ENCODE measurements around the gene SEMA6A. TPM values are rescaled to one million over a fixed set of nuclear protein-coding genes. Genes with fewer than 3 reads are reported as not detected.

The SEMA6A gene
- total RNA-seq, 1 experiment from 2014 or later, result not detected

DNA sequence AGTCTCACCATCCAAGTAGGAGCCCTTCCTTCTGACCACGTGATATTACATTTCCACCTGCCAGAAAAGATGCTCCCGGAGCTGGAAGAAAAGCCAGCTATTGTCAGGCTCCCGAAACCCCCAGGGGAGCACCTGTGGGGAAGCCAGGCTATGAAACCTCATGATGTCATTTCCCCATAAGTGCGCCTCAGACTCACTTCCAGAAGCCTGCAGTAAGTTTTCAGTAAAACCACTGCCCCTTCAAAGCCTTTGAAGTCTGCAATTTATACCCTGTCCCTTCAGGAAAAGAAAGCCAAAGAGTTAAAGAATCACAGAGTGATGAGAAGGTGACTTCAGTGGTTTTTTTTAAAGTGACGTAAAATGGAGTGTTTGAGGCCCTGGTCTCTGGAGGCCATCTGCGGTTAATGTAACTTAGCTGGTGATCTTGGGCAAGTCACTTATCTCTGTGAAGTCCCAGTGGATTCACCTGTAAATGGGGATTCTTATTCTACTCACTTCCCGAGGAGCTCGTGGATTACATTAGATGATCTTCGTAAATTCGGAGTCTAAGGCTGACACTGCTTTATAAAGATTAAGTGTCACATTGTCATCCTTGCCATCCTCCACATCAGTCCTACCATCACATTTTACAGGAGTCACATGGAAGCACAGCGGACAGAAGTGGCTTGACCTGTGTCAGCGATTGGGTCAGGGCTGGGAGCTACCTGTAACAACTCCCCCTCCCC, 2.6 kb upstream of the SEMA6A start:
- DNase-seq (ENCODE audit: low read depth), result no peak

DNA sequence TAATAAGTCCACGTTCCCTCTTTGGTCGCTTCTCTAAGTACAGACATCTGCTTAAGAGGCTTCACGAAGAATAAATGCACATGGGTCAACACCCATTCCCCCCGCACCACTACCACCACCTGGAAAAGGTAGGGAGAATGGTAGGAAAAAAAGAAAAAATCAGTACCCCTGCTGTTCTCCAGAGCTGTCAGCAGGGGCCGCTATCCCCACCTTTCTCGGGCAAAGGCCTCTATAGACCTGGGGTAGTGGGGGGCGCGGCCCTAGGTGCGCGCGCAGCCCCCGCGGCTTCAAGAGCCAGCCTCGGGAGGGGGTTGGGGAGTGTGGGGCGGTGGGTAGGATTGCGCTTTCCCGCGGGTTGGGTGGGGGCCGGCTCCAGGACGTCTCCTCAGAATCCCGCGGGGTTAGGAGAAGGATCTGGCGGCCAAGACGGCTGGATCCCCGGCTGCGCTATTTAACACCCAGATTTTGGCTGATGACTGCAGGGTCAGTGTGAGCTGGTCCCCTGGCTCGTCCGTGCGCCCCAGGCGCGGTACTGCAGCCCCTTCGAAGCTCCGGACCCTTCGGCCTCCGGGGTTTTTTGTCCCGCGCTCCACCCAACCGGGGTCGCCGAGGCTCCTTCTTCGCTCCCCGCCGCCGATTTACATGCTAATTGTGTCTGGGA, 1.6 kb upstream of the SEMA6A start:
- DNase-seq (ENCODE audit: low read depth), result peak; percentile 27

DNA sequence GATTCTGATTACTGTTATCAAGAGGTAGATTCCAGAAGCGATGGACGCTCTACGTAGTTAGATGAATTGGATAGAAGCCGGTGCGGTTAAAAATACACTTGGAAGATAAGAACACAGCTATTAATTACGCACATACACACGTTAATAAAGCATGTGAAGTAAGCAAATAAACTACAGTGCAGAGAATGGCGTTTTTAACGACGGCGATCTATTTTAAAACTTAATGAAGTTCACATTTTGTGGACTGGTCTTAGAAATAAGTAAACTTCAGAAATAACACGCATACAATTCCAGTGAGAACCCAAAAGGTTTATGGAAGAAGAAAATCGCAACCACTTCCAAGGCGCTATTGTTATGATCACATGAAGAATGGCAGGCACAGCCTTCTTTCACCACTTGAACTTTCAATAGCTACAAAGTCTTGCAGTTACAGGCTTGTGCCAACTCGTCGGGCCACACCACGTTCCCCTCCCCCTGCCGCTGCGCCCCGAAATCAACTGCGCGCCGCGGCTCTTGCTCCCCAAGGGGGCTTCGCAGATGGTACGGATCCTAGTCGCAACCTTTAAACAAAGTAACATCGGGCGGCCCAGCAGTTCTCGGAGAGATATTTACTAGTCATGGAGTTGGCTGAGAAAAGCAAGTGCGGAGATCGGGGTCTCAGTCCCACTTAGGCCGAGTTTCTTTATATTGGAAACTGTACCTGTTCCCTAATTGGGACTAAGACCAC, 866 bp upstream of the SEMA6A start:
- DNase-seq (ENCODE audit: low read depth), result no peak

DNA sequence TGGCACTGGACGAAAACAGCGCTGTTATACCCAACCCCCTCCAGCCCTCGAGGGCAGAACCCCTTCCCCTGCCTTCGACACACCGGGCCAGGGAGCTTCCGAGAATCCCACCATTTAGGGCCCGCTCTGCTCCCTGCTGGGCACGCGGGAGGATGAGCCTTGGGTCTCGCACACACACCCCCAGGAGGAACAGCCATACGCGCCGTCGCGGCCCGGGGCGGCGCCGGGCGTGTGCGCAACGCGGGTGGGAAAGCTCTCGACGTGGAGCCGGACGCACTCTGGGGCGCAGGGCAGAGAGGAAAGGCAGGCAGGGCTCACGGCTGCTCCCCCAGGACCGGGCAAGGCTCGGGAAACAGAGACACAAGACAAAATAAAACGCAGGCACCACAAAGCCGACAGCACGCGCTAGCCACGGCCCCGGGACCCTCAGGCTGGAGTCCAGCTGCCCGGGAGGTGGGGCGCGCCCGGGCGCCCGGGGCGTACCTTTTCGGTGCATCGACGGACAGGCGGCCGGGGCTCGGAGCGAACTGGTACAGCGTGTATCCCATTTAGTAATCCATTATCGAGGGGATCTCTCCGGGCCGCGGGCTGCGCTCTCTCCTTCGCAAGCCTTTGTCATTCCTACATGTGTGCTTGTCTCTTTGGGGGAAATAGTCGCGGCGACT, 789 bp downstream of the SEMA6A start:
- DNase-seq (ENCODE audit: low read depth), result no peak

DNA sequence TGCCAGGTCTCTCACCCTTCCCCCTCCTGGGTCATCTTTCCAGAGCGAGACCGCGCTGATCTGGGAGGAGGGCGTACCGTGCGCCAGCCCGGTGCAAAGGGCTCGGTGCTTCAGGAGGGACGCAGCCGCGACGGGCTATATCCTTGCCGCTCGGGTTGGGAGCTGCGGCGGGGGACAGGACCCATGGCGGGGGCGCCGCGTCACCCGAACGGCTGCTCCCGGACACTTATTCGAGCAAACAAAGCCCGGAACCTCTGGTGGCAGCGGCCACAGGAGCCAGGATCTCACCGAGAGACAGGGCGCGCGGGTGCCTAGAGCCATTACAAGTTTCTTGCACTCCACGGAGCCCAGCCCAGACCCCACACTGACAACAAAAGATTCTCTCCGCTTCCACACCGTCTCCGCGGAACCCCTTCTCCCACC, 1.3 kb downstream of the SEMA6A start:
- no peak for DNase-seq (ENCODE audit: low read depth)

DNA sequence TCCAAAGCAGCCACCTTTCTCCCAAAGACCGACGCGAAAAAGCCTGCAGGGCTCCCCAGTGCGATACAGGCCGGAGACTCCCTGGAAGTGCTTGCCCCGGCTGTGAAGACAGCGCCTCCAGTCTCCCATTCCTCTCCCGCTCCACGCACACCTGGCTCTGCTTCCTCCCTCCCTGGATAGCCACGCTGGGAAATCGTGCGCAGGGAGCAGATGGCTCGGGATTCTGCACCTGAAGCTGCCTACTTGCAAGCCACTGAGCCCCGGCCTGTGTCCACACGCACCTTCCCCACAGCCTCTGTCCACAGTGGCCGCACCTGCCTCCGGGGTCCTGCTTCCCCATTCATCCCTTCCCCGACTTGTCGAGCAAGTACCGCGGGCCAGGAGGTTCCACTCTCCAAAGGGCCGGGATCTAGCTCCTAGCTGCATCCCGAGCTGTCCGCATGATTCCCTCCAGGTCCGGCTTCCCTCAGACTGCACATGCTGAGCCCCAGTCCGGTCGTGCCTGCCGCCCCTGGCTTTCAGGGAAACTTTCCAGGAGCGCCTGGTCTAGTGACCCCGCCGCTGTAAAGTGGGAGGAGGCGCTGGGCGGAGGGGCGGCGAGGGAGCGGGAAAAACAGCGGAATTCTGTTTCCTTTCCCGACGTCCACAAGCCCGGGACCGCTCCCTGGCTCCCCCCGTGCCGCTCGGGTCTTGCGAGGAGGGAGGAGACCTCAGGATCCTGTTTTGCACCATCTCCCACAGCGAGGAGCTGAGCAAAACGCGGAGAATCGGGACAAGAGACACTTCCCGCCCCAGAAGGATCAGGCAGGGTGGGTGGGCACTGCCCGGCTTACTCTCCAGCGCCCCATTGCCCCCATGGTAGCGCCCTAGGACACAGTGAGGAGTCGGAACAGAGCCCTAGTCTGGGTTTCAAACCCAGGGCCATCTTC, 2.0 kb downstream of the SEMA6A start:
- no peak for DNase-seq (ENCODE audit: low read depth)

DNA sequence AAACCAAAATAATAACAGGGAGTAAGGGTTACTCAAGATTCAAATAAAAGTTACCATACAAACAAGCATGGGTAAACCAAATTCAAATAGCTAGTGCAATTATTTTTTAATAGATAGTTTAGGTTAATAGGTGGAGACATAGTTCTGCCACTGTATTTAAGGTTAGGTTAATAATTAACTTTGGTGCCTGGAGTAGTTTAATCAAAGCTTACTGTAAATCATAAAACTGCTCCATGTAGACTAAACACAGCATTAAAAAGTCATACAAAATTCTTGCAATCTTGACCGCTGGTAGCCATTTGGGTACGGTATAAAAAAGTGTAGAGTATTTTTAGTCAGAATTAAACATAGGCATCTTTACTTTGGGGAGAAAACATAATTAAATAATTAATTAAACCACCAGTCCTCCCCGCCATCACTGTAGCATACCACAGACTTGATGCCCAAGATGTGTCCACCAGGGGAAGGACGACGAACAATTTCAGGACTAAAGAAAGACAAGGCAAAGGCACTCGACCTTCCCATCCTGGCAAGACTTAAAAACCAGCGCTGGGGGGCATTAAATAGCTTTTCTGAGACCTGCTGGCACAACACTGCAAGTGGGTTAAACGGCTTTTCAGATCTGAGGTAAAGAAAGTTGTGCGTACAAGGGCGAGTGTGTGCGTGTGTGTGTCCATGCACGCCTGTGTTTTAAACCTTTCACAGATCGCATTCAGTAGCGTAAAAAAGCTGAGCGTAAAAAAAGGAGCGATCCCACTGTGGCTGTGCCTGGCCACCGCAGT, 2.9 kb downstream of the SEMA6A start:
- no peak for DNase-seq (ENCODE audit: low read depth)

DNA sequence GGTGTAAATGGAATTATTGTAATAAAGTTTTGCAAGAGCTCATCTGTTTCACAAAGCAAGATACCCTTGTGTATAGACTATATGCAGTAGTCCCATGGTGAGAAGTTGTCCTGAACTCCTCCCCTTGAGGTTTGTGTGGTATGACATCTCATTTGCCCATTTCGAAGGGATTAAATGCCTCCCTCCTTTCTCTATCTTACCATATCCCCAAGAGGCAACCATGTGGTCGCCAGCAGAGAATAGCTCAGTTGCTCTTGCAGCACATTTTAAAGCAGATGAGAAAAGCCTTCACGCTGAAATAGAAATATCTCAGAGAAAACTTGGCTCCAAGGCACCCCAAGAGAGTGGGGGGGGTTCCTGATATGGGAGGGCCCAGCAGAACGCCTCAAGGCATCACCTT, 4.6 kb downstream of the SEMA6A start:
- no peak for DNase-seq (ENCODE audit: low read depth)

DNA sequence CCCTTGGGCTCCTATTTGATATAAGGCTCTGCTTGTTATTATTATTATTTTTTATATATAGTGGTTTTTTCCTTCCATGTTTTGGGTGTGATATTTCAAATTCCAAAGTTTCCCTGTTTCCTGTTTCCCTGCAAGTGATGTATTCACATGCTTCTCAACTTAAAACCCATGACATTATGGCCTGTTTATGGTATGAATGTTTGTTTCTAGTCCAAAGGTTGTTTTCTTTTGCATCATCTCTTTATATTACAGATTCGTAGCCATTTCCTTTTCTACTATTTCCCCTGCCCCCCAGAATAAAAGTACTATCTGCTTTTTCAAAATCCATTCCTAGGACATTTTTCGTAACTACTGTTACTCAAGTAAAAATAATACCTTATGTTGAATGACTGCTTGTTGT, 7.5 kb downstream of the SEMA6A start:
- no peak for DNase-seq (ENCODE audit: low read depth)

DNA sequence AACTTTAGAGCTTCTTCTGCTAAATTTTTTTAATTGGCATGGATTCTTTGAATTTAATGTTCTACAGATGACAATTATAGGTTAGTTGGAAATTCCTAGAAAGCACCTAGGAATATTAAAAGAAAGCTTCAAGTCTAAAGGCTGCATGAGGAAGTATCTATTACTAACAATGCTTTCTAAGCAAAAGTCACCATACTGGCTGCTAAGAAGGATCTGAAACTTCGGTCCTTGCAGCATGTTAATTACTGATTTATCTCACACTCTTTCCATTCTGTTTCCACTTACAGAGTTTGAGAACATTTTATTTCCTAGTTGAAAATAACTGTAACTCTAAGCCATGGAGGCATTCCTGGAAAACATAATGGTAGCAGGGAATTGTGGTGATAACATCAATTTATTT, 8.4 kb downstream of the SEMA6A start:
- DNase-seq (ENCODE audit: low read depth), result no peak

DNA sequence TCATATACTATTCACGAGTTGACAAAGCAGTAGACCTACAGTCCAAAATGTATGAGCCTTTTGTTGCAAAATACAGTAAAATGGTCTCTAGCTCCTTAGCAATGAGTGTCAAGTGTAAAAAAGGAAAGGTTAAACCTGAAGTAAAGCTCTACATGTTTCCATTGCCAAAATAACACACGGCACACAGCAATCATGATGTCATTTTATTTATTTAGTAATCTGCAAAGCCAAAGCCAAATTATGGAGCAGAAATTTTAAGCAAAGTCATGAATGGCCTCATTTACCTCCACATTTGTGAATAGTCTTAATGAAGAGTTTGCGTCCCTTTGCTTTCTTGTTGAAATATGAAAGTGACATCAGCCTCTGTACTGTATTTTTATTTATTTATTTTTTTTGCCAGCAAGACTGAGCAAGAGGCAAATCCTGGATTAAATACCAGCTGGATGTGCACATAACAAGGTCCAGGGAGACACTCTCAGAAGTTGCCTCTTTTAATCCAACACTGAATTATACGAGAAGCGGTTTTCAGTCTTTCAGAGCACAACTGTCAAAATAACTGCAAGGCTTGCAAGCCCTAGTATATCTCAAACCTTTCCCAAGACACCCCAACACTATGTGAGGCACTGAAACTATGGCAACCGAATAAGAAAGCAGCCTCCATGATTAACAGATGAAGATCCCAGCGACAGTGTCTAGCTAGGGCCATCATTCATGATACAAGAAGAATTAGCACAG, 9.7 kb downstream of the SEMA6A start:
- DNase-seq (ENCODE audit: low read depth), result no peak

DNA sequence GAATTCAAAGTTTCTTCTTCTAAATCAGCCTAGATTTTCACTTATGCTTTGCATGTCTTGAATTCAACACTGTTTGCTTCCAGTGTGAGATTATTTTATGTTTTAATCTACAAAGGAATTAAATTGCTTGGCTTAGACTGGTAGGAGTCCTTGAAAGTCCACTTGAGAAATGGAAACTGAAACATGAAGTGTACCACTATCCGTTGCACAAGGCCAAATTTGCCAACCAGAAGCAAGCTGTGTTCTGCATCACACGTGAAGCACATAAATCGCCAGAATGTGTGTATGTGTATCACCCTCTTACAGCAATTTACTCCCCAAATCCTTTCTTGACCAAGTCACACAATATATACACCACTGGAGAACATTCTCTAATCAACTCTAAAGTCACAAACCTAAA, 10.3 kb downstream of the SEMA6A start:
- no peak for DNase-seq (ENCODE audit: low read depth)

DNA sequence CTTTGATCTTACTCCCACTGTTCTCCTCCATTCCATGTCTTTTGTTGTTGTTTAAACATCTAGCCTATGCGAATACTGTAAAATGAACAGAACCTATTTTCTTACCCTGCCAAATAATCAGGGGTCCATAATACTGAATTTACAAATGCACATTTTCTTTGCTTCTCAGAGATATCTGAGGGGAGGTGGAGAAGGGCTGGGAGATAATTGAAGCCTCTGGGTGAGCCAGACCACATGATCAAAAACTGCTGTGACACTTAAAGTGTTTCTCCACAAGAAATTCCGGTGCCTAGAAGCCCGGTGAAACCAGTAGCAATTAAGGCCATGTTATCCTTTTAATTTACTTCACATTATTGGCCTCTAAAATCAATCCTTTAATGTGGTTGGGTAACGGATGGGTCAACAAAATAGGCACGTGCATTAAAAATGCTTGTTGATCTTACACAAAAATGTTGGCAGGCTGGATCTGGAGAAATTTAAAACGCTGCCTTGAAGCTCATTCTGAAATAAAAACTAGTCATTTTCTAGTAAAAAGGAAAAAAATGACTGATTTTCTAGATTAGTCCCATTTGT, 10.8 kb downstream of the SEMA6A start:
- DNase-seq (ENCODE audit: low read depth), result no peak

DNA sequence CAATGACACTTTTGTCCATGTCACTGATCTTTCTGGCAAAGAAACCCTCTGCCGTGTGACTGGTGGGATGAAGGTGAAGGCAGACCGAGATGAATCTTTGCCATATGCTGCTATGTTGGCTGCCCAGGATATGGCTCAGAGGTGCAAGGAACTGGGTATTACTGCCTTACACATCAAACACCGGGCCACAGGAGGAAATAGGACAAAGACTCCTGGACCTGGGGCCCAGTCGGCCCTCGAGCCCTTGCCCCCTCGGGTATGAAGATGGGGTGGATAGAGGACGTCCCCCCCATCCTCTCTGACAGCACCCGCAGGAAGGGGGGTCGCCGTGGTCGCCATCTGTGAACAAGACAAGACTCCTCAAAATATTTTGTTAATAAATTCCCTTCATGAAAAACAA, 12.0 kb downstream of the SEMA6A start:
- no peak for DNase-seq (ENCODE audit: low read depth)

DNA sequence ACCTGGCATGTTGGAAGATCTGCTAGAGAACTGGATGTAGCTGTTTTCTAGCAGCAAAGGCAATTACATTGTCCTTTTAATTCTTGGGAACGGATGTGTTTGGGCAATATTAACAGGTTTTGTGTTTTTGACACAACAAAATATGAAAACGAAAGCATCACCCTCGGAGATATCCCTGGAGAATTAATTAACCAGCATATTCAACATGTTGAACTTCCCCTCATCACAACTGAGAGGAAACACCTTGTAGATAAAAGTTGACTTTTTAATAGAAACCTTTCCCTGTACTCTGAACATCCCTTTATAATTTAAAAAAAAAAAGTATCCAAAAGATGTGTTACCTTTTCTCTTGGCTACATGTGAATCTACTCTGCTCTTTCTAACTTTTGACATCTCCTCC, 13.0 kb downstream of the SEMA6A start:
- no peak for DNase-seq (ENCODE audit: low read depth)

DNA sequence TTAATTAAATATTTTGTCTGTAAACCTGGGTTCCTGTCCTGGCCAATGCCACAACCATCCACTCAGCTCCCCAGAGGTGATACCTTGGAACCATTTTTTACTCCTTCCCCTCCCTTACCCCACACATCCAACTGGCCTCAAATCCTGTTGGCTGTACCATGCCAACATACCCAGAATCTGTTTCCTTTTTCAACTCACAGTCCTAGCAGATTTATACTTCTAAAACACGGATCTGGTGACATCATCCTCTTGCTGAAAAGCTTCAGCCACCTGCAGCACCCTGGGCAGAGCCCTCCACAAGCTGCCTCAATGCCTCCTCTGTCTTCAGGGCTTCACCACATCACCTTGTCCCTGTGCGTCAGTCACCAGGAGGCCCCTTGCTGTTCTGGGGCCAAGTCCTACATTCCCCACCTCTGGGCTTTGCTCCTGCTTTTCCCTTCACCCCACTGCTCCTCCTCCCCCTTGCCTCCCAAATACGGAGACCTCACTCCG, 14.9 kb downstream of the SEMA6A start:
- no peak for DNase-seq (ENCODE audit: low read depth)

DNA sequence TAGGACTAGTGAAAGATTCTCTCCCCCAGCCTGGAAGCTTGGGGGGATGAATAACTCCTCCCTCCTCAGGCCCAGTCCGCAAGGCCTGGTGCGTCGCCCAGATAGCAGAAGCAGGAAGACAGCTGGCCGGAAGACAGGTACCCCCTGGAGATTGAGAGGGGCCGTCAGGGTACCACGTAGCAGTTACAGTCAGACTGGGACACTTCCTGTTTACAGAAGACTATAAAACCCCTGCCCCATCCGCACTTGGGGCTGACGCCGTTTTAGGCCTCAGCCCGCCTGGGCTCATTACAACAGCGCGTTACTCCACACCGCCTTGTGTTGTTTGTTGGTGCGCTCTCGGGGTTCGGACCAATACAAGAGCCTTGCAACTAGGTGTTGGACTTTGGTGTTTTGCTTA, 15.4 kb downstream of the SEMA6A start:
- DNase-seq (ENCODE audit: low read depth), result no peak

DNA sequence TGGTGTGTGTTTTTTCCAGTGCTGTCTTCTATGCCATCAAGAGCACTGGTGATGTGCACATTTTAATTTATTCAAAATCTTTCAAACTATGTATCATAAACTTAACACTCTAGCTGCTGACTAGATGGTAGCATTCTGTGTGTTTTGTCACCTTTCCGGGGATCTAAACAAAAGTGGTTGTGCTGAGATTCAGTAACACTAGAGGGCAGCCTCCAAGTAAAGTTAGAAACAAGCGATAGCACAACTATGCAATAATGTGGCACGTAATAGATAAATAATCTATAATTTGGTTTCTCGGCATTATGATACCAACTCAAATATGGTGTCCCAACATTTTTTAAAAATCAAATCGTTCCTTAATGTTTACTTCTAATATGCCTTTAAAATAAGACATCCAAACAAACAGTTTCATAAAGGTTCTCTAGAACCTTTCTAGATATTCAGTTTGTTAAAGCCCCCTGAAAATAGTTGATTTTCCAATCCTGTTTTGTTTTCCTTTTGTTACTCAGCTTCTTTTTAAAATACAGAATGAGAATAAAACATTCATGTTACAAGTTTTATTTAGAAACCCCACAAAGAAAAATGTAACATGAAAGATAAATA, 16.9 kb downstream of the SEMA6A start:
- DNase-seq (ENCODE audit: low read depth), result no peak

DNA sequence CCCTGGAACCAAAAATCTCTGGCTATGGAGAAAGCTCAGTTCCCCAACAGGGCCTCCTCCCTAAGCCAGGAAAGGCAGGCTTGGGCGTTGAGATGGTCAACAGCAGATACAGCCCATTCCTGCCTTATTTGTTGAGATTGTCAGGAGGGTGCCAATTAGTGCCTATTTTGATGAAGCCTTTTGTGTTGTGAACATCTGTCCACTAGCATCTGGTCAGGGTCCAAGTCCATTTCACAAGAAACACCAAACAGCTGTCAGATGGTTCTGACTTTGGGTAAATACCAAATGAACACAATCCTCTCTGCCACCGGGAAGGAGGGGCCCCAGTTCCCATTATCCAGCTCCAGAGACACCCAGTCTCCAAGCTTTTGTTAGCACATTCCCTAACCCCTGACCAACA, 19.9 kb downstream of the SEMA6A start:
- DNase-seq (ENCODE audit: low read depth), result no peak

Data from LHCN-M2 (cell line).